NCI-H146 (cell line): ENCODE results near the gene NT5C3A.
"Not testable (repeated sequence)": the region's sequence is repeated elsewhere in the genome, so short reads cannot be mapped to it uniquely, and the experiment has no call there.

ENCODE experiments used
- DNase-seq: peaks from one replicate; lab custom pipeline; 2025; lab: John Stamatoyannopoulos, UW

NT5C3A gene

GRCh38 chr7:33041631-33042428, 20.7 kb downstream of the NT5C3A start:
- no peak for DNase-seq

- DNase-seq: no peak
Measured at GRCh38 chr7:33040803-33041516, 21.6 kb downstream of the NT5C3A start.

- no peak for DNase-seq
Measured at GRCh38 chr7:33039903-33040292, 22.7 kb downstream of the NT5C3A start.

GRCh38 chr7:33039257-33039902, 23.2 kb downstream of the NT5C3A start:
- no peak for DNase-seq

- DNase-seq: no peak
Measured at GRCh38 chr7:33038639-33039038, 23.9 kb downstream of the NT5C3A start.

GRCh38 chr7:33035776-33036175, 26.8 kb downstream of the NT5C3A start:
- no peak for DNase-seq

- DNase-seq: no peak
Measured at GRCh38 chr7:33024189-33024757, 38.3 kb downstream of the NT5C3A start.

GRCh38 chr7:33012364-33012763, 50.2 kb downstream of the NT5C3A start:
- DNase-seq: no peak

- no peak for DNase-seq
Measured at GRCh38 chr7:33009734-33010133, 52.8 kb downstream of the NT5C3A start.

GRCh38 chr7:33005690-33006089, 56.9 kb downstream of the NT5C3A start:
- DNase-seq: not testable (repeated sequence)

GRCh38 chr7:33005193-33005592, 57.4 kb downstream of the NT5C3A start:
- DNase-seq: not testable (repeated sequence)

- not testable (repeated sequence) for DNase-seq
Measured at GRCh38 chr7:33004104-33004616, 58.4 kb downstream of the NT5C3A start.

GRCh38 chr7:33003111-33003510, 59.5 kb downstream of the NT5C3A start:
- DNase-seq: not testable (repeated sequence)

GRCh38 chr7:32999380-32999779, 63.2 kb downstream of the NT5C3A start:
- DNase-seq: not testable (repeated sequence)

GRCh38 chr7:32998361-32999171, 64.0 kb downstream of the NT5C3A start:
- peak; percentile 85 for DNase-seq

- not testable (repeated sequence) for DNase-seq
Measured at GRCh38 chr7:32997956-32998355, 64.6 kb downstream of the NT5C3A start.

- not testable (repeated sequence) for DNase-seq
Measured at GRCh38 chr7:32992750-32993149, 69.8 kb downstream of the NT5C3A start.

GRCh38 chr7:32991975-32992700, 70.4 kb downstream of the NT5C3A start:
- DNase-seq: not testable (repeated sequence)

- not testable (repeated sequence) for DNase-seq
Measured at GRCh38 chr7:32991068-32991585, 71.4 kb downstream of the NT5C3A start.

GRCh38 chr7:32988148-32988547, 74.4 kb downstream of the NT5C3A start:
- DNase-seq: peak; percentile 80
